NCI-H1092 treated with DMSO at 0.1 percent for 48 hours (cell line): Measurements from ENCODE around the gene FOXN1.

ENCODE experiments used
- DNase-seq: peaks from one replicate; lab custom pipeline; 2025; lab: John Stamatoyannopoulos, UW

The FOXN1 gene

DNA sequence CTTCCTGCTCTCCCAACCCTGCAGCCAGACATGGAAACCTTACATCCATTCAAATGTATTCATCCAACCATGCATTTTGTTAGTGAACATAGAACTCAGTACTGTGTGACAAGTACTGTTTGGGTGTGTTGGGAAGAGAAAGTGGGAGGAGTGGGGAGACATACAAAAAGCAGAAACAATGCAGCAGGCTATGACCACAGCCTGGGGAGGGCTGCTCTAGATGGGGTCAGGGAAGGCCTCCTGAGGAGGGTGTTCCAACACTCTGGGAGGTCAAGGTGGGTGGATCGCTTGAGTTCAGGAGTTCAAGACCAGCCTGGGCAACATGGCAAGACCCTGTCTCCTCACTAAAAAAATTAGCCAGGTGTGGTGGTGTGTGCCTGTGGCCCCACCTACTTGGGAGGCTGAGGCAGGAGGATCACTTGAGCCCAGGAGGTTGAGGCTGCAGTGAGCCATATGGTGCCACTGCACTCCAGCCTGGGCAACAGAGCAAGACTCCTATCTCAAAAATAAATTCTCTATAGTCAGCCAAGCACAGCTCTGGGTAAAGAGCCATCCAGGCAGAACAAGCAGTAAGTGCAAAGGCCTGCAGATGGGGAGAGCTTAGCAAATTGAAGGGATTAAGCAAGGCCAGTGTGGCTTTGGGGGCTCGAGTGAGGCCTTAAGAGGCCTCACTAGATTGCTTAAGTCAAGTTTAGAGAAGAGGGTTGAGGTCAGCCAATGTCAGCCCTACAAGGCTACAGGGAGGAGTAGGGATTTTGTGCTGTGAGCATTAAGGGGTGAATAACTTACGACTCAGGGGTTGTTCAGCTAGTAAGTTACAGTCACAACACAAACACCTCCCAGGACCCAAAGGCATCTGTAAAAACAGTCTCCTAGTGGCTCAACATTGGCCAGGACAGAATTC, 27.2 kb upstream of the FOXN1 start:
- no peak for DNase-seq

DNA sequence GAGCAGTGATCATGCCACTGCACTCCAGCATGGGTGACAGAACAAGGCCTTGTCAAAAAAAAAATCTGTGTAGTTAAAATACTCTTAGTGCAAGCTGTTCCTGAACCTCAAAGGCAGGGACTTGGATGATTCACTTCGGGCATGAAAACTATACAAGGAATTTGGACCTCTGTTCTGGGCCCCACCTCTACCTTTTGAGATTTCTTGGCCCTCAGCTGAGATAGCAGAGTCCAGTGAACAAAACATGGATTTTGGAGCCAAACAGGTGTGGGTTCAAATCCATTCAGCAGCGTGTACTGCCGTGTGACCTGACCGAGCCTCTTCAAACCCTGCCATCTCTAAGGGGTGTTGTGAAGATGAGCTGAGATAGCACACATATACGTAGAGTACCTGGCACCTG, 25.9 kb upstream of the FOXN1 start:
- no peak for DNase-seq

DNA sequence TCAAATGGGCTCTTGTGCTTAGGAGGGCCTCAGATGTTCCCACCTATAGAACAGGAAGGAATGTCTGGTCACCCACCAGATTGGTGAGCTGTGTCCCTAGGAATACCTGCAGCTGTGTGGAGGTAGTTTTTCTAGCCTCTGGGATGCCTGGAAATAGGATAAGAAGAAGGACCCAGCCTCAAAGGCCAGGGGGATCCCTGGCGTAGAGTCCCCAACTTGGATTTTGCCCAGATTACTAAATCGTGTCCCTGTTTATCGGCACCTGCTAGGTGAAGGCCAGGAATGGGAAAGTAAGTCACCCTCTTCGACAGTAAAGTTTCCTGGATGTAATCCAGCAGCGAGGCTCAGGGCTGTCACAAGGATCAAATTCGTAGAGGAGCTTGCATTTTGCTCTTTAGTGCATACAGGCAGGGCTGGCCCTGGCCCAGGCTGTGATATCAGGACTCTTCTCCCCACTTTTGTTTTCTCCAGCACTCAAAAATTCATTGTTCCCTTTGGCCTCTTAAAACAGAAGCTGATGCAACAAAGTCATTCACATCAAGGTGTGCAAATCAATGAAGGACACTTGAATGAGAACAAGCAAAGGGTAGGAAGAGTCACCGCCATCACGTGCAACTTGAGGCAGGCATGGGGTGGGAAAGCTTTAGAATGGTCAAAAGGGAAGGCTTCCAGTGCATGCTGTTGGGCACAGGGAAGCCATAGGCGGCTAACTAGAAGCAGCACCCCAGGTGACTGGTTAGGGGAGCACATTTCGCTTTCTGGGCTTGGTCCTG, 25.2 kb upstream of the FOXN1 start:
- no peak for DNase-seq

DNA sequence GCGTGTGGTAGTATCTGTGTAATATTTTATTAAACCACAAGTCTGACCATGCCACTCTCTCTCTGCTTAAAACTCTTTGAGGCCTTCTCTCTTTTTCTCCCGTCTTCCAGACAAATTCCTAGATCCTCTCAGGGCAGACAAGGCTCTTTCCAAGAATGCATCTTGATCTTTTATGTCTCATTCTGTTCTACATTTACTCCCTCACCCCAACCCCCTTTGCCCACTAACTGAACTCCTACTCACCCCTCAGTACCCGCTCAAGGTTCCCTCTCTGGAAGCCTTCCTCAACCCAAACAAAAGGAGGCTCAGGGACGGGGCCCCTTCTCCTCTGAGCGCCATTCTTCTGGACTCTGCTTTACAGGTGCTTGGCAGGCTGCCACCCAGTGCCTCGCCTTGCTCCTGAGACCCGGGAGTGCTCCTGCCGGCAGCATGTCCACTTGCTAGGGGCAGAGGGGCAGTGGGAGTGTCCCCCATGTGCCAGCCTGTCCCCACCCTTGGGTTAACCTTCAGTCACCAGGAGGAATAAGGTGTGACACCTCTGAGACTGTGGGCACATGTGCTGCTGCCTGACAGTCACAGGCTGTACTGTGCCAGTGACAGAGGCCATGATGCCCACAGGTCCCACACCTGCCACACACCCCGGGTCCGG, 23.5 kb upstream of the FOXN1 start:
- DNase-seq, result no peak

DNA sequence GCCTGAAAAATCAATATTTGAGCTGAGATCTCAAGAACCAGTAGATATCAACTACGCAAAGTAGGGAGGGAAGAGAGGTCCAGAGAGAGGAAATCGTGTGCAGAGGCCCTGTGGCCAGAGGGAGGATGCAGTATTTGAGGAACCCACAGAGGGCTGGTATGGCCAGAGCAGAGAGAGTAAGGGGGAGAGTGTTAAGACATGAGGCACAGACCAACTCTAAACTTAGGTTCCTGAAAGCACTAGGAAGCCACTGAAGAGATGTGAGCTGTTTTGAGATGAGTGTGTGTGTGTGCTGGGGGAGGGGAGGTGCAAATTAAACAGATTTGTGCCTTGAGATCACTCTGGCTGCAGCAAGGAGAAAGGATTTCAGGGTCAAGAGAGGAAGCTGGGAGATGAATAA, 21.9 kb upstream of the FOXN1 start:
- no peak for DNase-seq

DNA sequence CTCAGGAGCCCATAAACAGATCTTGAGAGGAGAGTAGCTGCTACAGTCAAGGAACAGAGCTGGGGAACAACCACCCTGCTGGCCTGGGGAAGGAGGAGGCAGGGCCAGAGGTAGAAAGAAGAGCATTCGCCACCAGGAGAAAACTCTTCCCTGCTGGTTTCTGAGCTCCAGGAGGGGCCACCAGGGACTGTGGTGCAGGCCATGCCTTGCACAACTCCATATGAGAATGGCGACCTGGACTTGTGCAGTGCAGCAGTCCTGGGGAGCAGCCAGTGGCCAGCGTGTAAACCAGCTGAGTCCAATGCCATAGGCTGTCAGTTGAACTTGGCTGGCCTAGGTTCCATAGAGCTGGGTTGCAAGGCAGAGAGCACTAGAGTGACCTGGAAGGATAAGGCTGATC, 21.1 kb upstream of the FOXN1 start:
- DNase-seq, result no peak

DNA sequence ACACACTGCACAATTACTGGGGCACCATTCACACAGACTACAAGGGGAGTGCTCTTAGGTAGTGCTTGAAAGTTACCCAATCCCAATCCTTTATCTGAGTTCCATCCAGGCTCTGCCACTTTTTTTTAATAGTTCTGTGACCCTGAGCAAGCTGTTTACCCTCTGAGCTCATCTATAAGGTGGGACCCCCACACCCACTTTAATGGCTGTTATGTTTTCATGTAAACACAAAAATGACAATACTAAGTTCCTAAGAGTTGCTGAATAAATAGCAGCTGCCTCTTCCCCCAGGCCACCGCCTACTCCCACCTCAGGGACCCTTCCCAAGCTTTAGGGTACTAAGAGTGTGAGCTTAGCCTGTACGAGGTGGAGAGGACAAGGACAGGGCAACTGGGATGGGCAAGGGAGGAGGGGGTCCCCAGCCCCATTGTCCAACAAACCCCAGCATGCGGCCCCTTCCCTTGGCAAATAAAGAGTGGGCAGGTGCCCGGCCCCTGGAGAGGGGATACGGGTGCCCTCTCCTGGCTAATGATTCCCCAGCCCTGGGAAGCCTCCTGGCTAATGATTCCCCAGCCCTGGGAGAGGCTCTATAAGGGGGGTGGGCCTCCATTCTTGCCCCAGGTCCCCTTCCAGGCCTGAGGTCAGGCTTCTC, 18.1 kb upstream of the FOXN1 start:
- no peak for DNase-seq

DNA sequence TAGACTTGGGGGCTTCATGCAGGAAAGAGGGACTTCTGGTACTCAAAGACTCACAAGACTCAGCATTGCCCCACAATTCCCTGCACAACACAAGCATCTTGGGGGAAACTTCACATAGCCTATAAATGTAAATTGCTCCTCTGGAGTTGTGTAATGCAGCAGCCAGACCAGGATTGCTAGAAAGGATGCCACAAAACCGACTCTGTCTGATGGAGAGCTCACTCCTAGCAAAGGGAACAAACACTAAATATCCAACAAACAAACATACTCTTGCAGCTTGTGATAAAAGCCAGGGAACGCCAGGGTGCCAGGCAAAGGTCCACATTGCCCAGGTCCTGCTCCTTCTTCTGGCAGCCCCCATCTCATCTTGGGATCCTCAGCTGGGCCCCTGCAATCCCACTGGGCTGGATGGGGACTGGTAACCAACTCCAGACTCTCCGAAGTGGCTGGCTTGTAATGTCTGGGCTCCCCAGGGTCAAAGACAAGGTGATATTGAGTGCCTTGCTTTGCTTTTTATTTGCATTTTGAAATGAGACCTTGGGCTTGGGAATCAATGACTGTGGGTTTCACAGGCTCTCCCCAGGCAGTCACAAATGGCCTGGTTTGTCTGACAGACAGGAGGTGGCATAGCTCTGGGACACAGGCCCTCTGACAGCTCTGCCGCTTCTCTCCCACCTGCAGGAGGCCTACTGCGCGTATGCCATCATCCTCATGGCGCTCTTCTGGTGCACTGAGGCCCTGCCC, 17.4 kb upstream of the FOXN1 start:
- no peak for DNase-seq

DNA sequence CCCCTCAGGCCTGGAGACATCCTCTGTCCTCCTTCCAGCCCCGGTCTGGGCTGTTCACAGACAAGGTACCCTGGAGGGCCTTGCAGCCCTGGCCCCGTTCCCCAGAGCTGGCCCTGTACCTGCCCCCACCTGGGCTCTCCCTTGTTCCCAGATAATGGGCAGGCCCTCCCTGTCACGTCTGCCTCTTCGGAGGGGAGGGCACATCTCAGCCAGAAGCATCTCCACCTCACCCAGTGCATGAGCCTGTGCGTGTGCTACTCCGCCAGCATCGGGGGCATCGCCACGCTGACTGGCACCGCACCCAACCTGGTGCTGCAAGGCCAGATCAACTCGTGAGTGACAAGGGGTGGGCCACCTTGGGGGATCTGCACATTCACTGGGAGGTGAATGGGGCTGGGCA, 14.9 kb upstream of the FOXN1 start:
- DNase-seq, result no peak

DNA sequence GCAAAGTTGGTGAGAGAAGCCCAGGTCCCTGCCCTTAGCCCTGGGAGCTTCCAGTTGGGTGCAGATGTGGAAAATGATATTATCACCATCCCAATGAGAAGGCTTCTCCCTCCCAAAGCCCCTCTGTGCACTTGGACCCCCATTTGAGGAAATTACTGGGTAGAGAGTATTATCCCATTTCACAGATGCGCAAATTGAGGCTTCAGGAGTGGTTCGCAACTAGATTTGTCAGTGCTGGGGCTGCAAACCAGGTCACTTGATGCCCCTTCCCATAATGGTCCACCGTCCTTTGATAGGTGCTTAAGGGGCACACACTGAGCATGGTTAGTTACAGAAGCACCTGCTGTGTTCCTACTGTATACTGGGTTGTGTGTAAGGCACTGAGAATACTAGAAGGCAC, 14.3 kb upstream of the FOXN1 start:
- DNase-seq, result no peak

DNA sequence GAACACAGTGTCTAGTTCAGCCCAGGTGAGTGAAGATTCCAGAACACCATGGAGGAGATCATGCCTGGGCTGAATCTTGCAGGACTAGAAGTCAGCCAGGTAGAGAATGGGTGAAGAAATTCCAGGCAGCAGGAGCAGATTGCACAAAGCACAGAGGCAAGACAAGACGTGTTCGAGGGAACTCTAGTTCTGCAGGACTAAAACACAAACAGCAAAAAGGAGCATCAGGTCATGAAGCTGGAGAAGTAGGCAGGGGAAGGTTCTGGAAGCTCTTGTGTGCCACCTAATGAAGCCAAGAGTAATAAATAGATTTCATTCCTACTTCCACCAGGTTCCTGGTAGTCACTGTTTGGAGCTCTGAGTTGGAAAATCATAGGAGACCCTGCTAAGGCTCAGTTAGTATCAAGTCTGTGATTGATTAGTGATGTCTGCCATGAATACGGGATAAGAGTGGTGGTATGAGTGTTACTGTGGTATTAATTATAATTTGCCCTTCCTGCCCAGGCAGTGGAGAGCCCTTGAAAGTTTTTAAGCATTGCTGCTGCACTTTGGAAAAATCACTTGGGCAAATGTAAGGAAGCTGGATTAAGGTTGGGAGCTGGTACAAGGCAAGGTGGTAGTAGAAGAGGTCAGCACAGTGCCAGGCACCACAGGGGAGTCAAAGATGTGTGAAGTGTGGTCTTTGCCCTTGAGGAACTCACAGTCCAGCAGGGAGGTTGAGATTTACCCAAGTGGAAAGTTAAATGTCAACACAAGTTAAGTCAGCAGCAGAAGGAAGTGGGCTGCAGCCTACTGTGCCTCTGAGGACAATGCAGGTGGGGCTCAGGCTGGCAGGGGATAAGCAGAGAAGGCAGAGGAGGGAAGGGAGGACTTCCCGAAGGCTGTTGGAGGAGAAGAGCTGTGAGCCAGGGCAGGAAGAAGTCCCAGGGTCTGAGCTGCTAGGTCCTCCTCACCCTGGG, 13.5 kb upstream of the FOXN1 start:
- DNase-seq, result no peak

DNA sequence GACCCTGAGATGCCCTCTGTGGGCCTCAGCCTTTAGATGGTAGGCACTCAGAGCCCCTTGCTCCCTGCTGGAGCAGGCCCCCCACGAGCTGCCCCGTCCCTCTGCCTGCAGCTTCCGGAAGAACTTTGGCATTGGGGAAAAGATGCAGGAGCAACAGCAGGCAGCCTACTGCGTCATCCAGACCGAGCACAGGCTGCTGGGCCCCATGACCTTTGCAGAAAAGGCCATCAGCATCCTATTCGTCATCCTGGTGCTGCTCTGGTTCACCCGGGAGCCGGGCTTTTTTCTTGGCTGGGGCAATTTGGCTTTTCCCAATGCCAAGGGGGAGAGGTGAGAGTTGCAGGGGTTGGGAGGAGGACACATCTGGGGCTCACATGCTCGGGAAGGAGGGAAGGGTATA, 12.7 kb upstream of the FOXN1 start:
- DNase-seq, result no peak

DNA sequence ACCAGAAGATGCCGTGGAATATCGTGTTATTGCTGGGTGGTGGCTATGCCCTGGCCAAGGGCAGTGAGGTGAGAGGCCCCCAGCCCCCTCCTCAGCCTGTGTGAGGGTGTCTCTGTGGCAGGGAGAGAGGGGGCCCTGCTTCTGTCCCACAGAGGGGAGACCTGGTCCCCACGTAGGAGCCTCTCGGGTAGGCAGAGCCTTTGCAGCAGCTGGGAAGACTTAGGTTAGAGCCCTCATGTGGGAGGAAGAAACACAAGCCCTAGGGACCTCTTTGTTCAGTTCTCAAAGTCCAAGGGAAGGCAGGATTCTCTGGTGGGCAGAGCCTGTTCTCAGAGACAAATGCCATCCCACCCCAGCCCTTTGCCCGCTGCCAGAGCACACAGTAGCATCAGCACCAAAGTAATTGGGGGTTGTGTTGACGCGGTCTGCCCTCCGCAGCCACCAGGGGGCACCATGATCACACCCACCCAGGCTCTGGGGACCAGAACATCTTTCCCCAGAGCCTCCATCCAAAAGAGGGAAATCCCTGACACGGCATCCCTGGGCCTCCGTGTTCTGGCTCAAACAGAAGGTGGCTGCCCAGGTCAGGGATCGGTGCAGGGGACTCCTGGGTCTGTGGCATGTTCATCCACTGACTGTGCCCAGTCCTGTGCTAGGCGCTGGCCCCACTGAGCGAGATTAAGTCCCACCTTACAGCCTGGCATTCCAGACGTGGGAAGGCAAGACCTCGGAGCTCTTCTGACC, 11.5 kb upstream of the FOXN1 start:
- peak; percentile 61 for DNase-seq

DNA sequence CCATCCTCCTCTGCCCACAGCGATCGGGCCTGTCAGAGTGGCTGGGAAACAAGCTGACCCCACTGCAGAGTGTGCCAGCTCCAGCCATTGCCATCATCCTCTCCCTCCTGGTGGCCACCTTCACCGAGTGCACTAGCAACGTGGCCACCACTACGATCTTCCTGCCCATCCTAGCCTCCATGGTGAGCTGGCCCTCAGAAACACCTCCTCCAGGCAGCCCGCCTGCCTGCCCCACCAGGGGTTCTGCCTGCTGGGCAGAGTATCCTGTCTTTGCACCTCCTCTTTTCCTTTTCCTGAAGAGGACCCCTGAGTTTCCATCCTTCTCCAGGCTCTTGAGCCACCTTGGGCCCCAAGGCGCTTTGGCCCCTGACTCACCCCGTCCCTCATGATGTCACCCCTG, 10.5 kb upstream of the FOXN1 start:
- DNase-seq, result no peak

DNA sequence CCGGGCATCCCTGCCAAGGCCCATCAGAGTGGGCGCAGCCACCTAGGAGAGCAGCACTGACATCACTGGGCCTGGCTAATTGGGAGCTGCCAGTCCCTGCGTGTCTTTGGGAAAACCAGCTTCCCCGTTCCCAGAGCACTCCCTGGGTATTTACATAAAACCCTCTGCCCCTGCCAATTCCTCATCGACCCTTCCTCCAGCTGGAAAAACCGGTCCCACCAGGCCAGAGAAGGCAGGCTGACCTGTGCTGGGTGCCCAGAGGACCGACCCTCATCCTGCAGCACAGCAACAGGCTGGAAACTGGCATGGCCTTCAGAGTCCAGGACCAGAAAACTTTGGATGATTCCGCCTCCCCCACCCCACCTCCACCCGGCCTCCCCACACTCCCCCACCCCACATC, 8.2 kb upstream of the FOXN1 start:
- no peak for DNase-seq

DNA sequence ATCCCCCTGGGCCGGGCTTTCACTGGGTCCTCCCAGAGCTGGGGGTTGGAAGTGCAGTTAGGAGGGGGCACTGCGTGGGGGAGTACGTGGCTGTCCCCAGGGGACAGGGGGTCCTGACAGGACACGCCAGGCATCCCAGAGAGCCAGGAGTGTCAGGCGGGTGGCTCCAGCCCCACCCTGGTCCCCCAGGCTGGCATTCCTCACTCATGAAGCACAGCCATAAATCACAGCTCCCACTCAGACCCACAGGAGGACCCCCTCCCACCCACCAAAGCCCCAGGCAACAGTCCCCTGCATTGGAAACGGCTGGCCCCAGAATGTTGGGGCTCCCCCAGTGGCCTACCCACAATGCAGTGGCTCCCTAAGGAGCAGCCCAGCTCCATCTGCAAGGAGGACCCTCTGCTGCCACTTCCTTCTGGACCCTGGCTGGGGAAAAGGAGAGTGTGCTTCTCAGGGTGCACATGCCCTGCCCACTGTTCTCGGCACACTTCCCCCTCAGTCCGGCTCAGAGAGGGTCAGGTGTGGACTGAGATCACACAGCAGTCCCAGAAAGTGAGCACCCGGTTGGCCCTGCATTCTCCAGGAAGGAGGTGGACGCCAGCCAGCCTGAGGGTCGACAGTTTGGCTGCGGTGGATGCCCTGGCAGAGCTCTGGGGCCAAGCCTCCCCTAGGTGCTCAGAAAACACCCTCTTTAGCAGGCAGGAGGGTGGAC, 7.3 kb upstream of the FOXN1 start:
- DNase-seq, result no peak

DNA sequence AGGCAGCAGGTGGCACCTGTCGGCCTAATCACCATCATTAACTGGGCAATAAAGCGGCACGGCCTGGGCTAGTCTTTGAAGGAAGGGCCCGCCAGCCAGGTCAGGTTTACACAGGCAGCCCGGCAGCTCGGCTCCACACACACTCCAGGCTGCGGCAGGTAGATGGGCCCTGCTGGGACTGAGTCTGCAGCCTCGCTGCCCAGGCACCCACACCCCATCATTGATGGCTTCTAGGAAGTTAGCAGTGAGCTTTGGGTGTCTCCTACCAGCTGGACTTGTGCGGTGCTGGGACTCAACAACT, 6.8 kb upstream of the FOXN1 start:
- DNase-seq, result no peak

DNA sequence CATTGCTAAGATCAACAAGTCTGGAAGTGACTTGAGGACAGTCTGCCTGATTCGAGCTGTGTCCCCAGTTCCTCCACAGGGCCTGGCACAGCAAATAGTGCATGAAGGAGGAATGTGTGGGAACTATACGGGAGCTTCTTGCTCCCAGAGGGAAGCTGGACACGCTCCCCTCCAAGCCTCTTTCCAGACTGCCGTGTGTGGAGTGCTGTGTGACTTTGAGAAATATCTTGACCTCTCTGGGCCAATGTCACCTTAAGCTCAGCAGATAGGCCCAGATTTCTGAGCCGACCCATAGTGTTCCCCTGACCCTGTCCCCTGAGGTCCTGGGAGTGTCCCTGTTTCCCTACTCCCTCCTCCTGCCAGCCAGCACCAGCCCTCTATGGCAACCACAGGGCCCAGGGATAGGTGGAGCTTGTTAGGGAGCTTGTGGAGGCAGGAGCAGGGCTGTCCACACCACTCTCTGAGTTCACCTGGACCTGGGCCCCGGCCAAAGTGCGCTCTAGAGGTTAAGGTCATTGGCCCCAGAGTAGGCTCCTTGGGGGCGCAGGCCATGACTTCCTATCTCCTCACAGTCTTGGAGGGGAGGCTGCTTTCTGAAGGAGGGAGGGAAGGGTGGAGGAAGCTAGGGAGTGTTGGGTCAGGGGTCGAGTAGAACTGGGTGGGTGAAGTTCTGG, 6.3 kb upstream of the FOXN1 start:
- no peak for DNase-seq
